H1 (cell line): ENCODE data around the gene KRTAP12-2. TPM values are rescaled to one million over a fixed set of nuclear protein-coding genes. Genes with fewer than 3 reads are reported as not detected.

Source experiments
- CTCF ChIA-PET: fragments of 300-600 bp; sonication (Branson Sonifier 250); formaldehyde crosslinking; loops from one replicate; lab custom pipeline; 2021; ENCODE audit not compliant: partially characterized antibody; lab: Charles Lee
- POLR2A ChIA-PET: fragments of 300-600 bp; sonication (Branson Sonifier 250); formaldehyde crosslinking; loops from one replicate; lab custom pipeline; 2021; ENCODE audit warnings: inconsistent platforms; ENCODE audit not compliant: partially characterized antibody; lab: Charles Lee
- DNase-seq, 2 experiments: peaks; one replicate each; pipeline versions ENCODE4 v3.0.0 to v3.0.0-alpha.2; 2010 to 2022; ENCODE audit warnings: low spot score in 2 of 2, low read depth in 1 of 2, mixed read lengths in 1 of 2
- FAIRE-seq: peaks from 2 replicates; lab custom pipeline; 2011; peaks lifted over from hg19 to GRCh38; lab: Jason Lieb, UNC
- H2AFZ ChIP-seq: 2 replicates; pipeline ENCODE4 v1.8.1; 2012; ENCODE audit warnings: low read length, inconsistent platforms
- H2AK5ac ChIP-seq: 2 replicates; pipeline ENCODE4 v1.6.1; 2013; ENCODE audit warnings: low read depth, low read length
- H2BK120ac ChIP-seq: replicated peaks from 2 replicates; pipeline ENCODE3; 2013; ENCODE audit warnings: low read depth, low read length, inconsistent platforms
- H2BK12ac ChIP-seq: 2 replicates; pipeline ENCODE4 v1.6.1; 2013; ENCODE audit warnings: low read depth, low read length
- H2BK15ac ChIP-seq: 2 replicates; pipeline ENCODE4 v1.6.1; 2013; ENCODE audit warnings: low read length
- H2BK20ac ChIP-seq: 2 replicates; pipeline ENCODE4 v1.6.1; 2013; ENCODE audit warnings: low read length
- H2BK5ac ChIP-seq: 2 replicates; pipeline ENCODE4 v1.6.1; 2013; ENCODE audit warnings: low read depth, low read length
- H3K14ac ChIP-seq: 2 replicates; pipeline ENCODE4 v1.6.1; 2013; ENCODE audit warnings: inconsistent platforms; ENCODE audit not compliant: insufficient read length
- H3K18ac ChIP-seq: 2 replicates; pipeline ENCODE4 v1.6.1; 2013; ENCODE audit warnings: low read length; ENCODE audit errors: extremely low read depth
- H3K23ac ChIP-seq: 2 replicates; pipeline ENCODE4 v1.6.1; 2013; ENCODE audit warnings: inconsistent platforms; ENCODE audit not compliant: insufficient read length
- H3K23me2 ChIP-seq: 2 replicates; pipeline ENCODE4 v1.6.1; 2013; ENCODE audit warnings: low read depth, low read length
- H3K27ac ChIP-seq: 2 replicates; pipeline ENCODE4 v1.6.1; 2011; ENCODE audit warnings: low read depth, low read length, inconsistent platforms
- H3K27me3 ChIP-seq, 4 experiments: replicated peaks in 1 of 4; 1 replicate in 1 of 4; 2 replicates in 3 of 4; pipeline versions ENCODE4 v1.6.1 to v1.8.1; 2011 to 2013; ENCODE audit warnings: low read length in 3 of 4, mild to moderate bottlenecking in 3 of 4, inconsistent platforms in 2 of 4, mixed read lengths in 2 of 4, moderate library complexity in 1 of 4; ENCODE audit not compliant: control insufficient read depth in 3 of 4, insufficient read depth in 3 of 4; ENCODE audit errors: extremely low read depth in 1 of 4
- H3K36me3 ChIP-seq, 4 experiments: 2 replicates each; pipeline versions ENCODE4 v1.6.1 to v1.8.1; 2011 to 2013; ENCODE audit warnings: mild to moderate bottlenecking in 4 of 4, low read length in 3 of 4, moderate library complexity in 2 of 4, control low read depth in 1 of 4, inconsistent platforms in 1 of 4; ENCODE audit not compliant: insufficient read depth in 4 of 4, control insufficient read depth in 2 of 4
- H3K4ac ChIP-seq: replicated peaks from 2 replicates; pipeline ENCODE3; 2013; ENCODE audit warnings: low read length, low read depth, mixed read lengths, inconsistent platforms; ENCODE audit not compliant: insufficient read length
- H3K4me1 ChIP-seq, 4 experiments: replicated peaks in 1 of 4; 1 replicate in 1 of 4; 2 replicates in 3 of 4; pipeline versions ENCODE4 v1.6.1 to v1.8.1; 2011 to 2013; ENCODE audit warnings: low read length in 3 of 4, inconsistent platforms in 2 of 4, mixed read lengths in 1 of 4; ENCODE audit not compliant: insufficient read depth in 4 of 4, control insufficient read depth in 3 of 4
- H3K4me2 ChIP-seq, 2 experiments: 2 replicates each; pipeline versions ENCODE4 v1.6.1 to v1.8.1; 2011 to 2013; ENCODE audit warnings: low read depth in 2 of 2, low read length in 2 of 2, control low read depth in 1 of 2, inconsistent platforms in 1 of 2, mild to moderate bottlenecking in 1 of 2; ENCODE audit not compliant: insufficient read depth in 1 of 2
- H3K4me3 ChIP-seq, 4 experiments: fragments of 200-600, 300-600 bp in 1 of 4; sonication (generic), shearing (Covaris generic), sonication (Bioruptor Twin) in 1 of 4; 2 replicates each; pipeline versions ENCODE4 v1.5.1 to v1.8.1; 2011 to 2016; ENCODE audit warnings: low read length in 4 of 4, low read depth in 3 of 4, control low read depth in 2 of 4, inconsistent platforms in 2 of 4, mild to moderate bottlenecking in 2 of 4, mixed read lengths in 1 of 4, moderate library complexity in 1 of 4; ENCODE audit not compliant: insufficient read depth in 2 of 4; ENCODE audit errors: extremely low read depth in 1 of 4
- H3K56ac ChIP-seq: replicated peaks from 2 replicates; pipeline ENCODE3; 2013; ENCODE audit warnings: low read depth, mild to moderate bottlenecking, mixed read lengths, low read length, inconsistent platforms; ENCODE audit not compliant: insufficient read length
- H3K79me1 ChIP-seq: 2 replicates; pipeline ENCODE4 v1.6.1; 2013; ENCODE audit warnings: low read depth, low read length, control low read depth
- H3K79me2 ChIP-seq, 2 experiments: 2 replicates each; pipeline versions ENCODE4 v1.6.1 to v1.8.1; 2012 to 2013; ENCODE audit warnings: low read length in 2 of 2, mild to moderate bottlenecking in 2 of 2, inconsistent platforms in 1 of 2; ENCODE audit not compliant: insufficient read depth in 2 of 2, control insufficient read depth in 1 of 2
- H3K9ac ChIP-seq, 4 experiments: replicated peaks in 1 of 4; 1 replicate in 1 of 4; 2 replicates in 3 of 4; pipeline versions ENCODE4 v1.6.1 to v1.8.1; 2011 to 2013; ENCODE audit warnings: low read depth in 3 of 4, low read length in 3 of 4, control low read depth in 2 of 4, mild to moderate bottlenecking in 2 of 4, moderate library complexity in 2 of 4, inconsistent platforms in 1 of 4; ENCODE audit errors: extremely low read depth in 1 of 4
- H3K9me3 ChIP-seq, 2 experiments: 2 replicates each; pipeline versions ENCODE4 v1.6.1 to v1.8.1; 2012 to 2013; ENCODE audit warnings: mild to moderate bottlenecking in 2 of 2, moderate library complexity in 2 of 2, control low read depth in 1 of 2, inconsistent platforms in 1 of 2, low read depth in 1 of 2, low read length in 1 of 2, mixed read lengths in 1 of 2; ENCODE audit not compliant: insufficient read depth in 2 of 2
- H4K20me1 ChIP-seq, 2 experiments: replicated peaks in 1 of 2; 2 replicates each; pipeline versions ENCODE3 to v1.8.1; 2011 to 2013; ENCODE audit warnings: inconsistent platforms in 2 of 2, low read length in 2 of 2, mild to moderate bottlenecking in 1 of 2; ENCODE audit not compliant: insufficient read depth in 2 of 2, control insufficient read depth in 1 of 2
- H4K5ac ChIP-seq: 2 replicates; pipeline ENCODE4 v1.6.1; 2013; ENCODE audit warnings: low read length, low read depth, mixed read lengths, inconsistent platforms; ENCODE audit not compliant: insufficient read length
- H4K8ac ChIP-seq: 2 replicates; pipeline ENCODE4 v1.8.0; 2013; ENCODE audit warnings: mild to moderate bottlenecking, moderate library complexity, low read length, inconsistent platforms; ENCODE audit not compliant: insufficient read depth; ENCODE audit errors: extremely low read depth
- H4K91ac ChIP-seq: replicated peaks from 2 replicates; pipeline ENCODE3; 2013; ENCODE audit warnings: low read length, mixed read lengths, inconsistent platforms; ENCODE audit not compliant: insufficient read length
- BCL11A ChIP-seq, 2 experiments: IDR thresholded peaks; one replicate each; pipeline ENCODE4 v1.6.1; 2011; ENCODE audit warnings: low read depth in 2 of 2, low read length in 2 of 2, mild to moderate bottlenecking in 2 of 2
- CBX5 ChIP-seq: fragments of 300-800, 300-1000 bp; sonication (generic); IDR thresholded peaks from 2 replicates; pipeline ENCODE4 v1.7.1; 2016; ENCODE audit warnings: antibody characterized with exemption, low read length, low read depth
- HDAC2 ChIP-seq, 2 experiments: fragments of 300-600 bp in 1 of 2; sonication (generic) in 1 of 2; IDR thresholded peaks; 2 replicates each; pipeline ENCODE4 v1.6.1; 2011 to 2012; ENCODE audit warnings: low read depth in 2 of 2, low read length in 2 of 2, mild to moderate bottlenecking in 2 of 2, moderate library complexity in 2 of 2, borderline replicate concordance in 1 of 2, inconsistent platforms in 1 of 2
- HDAC6 ChIP-seq: IDR thresholded peaks from one replicate; pipeline ENCODE4 v1.7.1; 2012; ENCODE audit warnings: low read depth, mild to moderate bottlenecking, inconsistent platforms, low read length, moderate library complexity
- NANOG ChIP-seq: IDR thresholded peaks from 2 replicates; pipeline ENCODE4 v1.6.1; 2011; ENCODE audit warnings: low read length, low read depth, mild to moderate bottlenecking, inconsistent platforms; ENCODE audit not compliant: insufficient read depth, poor library complexity, severe bottlenecking
- RNF2 ChIP-seq: fragments of 200-900, 300-1000 bp; sonication (generic); IDR thresholded peaks from 2 replicates; pipeline ENCODE4 v1.7.1; 2016; ENCODE audit warnings: borderline replicate concordance, low read depth, mild to moderate bottlenecking, antibody characterized with exemption, low read length; ENCODE audit not compliant: poor library complexity, severe bottlenecking; ENCODE audit errors: missing control alignments
- SIRT6 ChIP-seq: IDR thresholded peaks from one replicate; pipeline ENCODE4 v1.7.1; 2012; ENCODE audit warnings: low read length, inconsistent platforms
- SIX5 ChIP-seq: IDR thresholded peaks from 2 replicates; pipeline ENCODE4 v1.6.1; 2011; ENCODE audit warnings: mild to moderate bottlenecking, low read depth, low read length
- SP1 ChIP-seq: IDR thresholded peaks from 2 replicates; pipeline ENCODE4 v1.6.1; 2011; ENCODE audit warnings: low read depth, low read length
- TAF1 ChIP-seq: IDR thresholded peaks from 2 replicates; pipeline ENCODE4 v1.6.1; 2011; ENCODE audit warnings: mild to moderate bottlenecking, low read depth, low read length
- WGBS, 2 experiments: shearing (Covaris generic) in 1 of 2; methylation state at CpG; one replicate each; pipeline versions ENCODE4 v1.1.6 to v1.1.7; 2013 to 2015; ENCODE audit warnings: low lambda C conversion rate in 2 of 2, mixed read lengths in 2 of 2, inconsistent platforms in 1 of 2, low coverage in 1 of 2, missing lambda C conversion rate in 1 of 2; ENCODE audit not compliant: insufficient replicate concordance in 2 of 2, insufficient coverage in 1 of 2, insufficient read length in 1 of 2; ENCODE audit errors: extremely low coverage in 1 of 2, missing lambda C conversion rate in 1 of 2; 5-methylcytosine and 5-hydroxymethylcytosine counted together
- polyA plus RNA-seq, 7 experiments: library from polyadenylated mRNA; depleted of rRNA in 3 of 7; stranded (reverse) in 5 of 7; unstranded in 2 of 7; fragments of >200 nt in 5 of 7; fragments of 200-250 nt in 2 of 7; gene quantifications; 1 replicate in 5 of 7; 2 replicates in 1 of 7; 4 replicates in 1 of 7; pipeline versions ENCODE4 v1.2.1 to v1.2.3, GENCODE V29; 2011 to 2013; ENCODE audit warnings: missing spikeins in 2 of 7, mixed read lengths in 2 of 7
- total RNA-seq: library from RNA; stranded (reverse); fragmentation: NEBNext Ultra II Directional; extraction: Animal tissue kit (Norgen Biotek cat#: 25700); gene quantifications from 2 replicates; pipeline ENCODE4 v1.2.1, GENCODE V29; 2021
- TF ChIP-seq, protein P1 (sequence below): IDR thresholded peaks from 2 replicates; pipeline ENCODE4 v1.6.1; 2011; ENCODE audit warnings: low read depth, mild to moderate bottlenecking, low read length; ENCODE audit not compliant: insufficient read depth

KRTAP12-2 gene
- total and polyA plus RNA-seq, 2 of the 8 experiments (the other 6 are each of a cell fraction or from before 2014, with no cell fraction given): 0.50 TPM; not detected in 1

DNA sequence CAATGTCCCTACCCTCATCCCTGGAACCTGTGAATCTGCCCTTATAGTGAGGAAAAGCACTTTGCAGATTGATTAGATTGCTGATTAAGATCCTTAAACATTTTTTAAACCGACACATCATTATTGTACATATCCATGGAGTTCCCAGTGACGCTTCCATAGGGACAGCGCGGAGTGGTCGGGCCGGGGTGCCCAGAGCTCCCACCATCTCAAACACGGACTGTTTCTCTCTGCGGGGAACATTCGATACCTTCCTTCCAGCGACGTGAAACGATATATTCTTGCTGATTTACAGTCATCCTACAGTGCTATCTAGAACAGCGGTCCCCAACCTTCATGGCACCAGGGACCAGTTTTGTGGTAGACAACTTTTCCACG, 34.3 kb upstream of the KRTAP12-2 start:
- ChIA-PET CTCF (interaction anchor here (1.1 to 3.1 kb wide), 5 partner anchors 9 to 190 kb away, joined by 3 to 11 read pairs (median 5); partner anchors contain the start of genes KRTAP10-9 and TSPEAR), POLR2A (no interaction called here)
- Histone ChIP-seq H4K8ac (no peak overlapping the region), H2BK120ac (no peak overlapping the region), H3K27me3 (peaks cover 0 to 2% (median under 1%) of the 10 kb centered on the region in 4 experiments; a peak in 3 of 7 replicates), H3K79me2 (no peaks in the 10 kb centered on the region), H2BK20ac (peak overlapping the region; percentile 75; the same call in 1 of the 2 replicates), H3K4me2 (no peak overlapping the region), H2BK12ac (peak overlapping the region; percentile 96; the same call in 1 of the 2 replicates), H3K27ac (no peak overlapping the region), H4K20me1 (peaks cover 0 to 2% of the 10 kb centered on the region in 2 experiments), H3K14ac (no peak overlapping the region), H3K9ac (no peak overlapping the region)
- WGBS, 2 experiments: 84% methylated on average over 14 of the region's 14 CpGs; no CpG with 5 or more reads in 1 of the 2 experiments
- FAIRE-seq: no peak
- TF ChIP-seq, protein P1, sequence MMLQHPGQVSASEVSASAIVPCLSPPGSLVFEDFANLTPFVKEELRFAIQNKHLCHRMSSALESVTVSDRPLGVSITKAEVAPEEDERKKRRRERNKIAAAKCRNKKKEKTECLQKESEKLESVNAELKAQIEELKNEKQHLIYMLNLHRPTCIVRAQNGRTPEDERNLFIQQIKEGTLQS: no peak
- TF ChIP-seq SIX5 (no peak), CBX5 (no peak), SP1 (no peak), HDAC2 (IDR thresholded peaks at IDR 0.05; ENCODE audit: borderline replicate concordance in 1 of 2, low read depth in 2 of 2, low read length in 2 of 2) (no peak), BCL11A (IDR thresholded peaks at IDR 0.05; ENCODE audit: low read depth in 2 of 2, low read length in 2 of 2) (no peak), TAF1 (no peak), NANOG (no peak), RNF2 (no peak), HDAC6 (no peak), SIRT6 (no peak)
- TF ChIP-seq, all 59 proteins: peak for 0
- Histone ChIP-seq H3K56ac (no peak overlapping the region), H2BK5ac (no peak overlapping the region), H3K36me3 (no peaks in the 10 kb centered on the region), H3K9me3 (no peaks in the 10 kb centered on the region), H3K4ac (no peak overlapping the region), H3K4me1 (peaks cover 3 to 53% (median 44%) of the 10 kb centered on the region in 4 experiments), H4K91ac (no peak overlapping the region), H3K4me3 (no peak overlapping the region), H3K23ac (no peak overlapping the region), H4K5ac (no peak overlapping the region), H2AK5ac (peak overlapping the region; percentile 80; the same call in 1 of the 2 replicates), H2BK15ac (no peak overlapping the region), H3K79me1 (no peaks in the 10 kb centered on the region), H3K23me2 (peaks cover 3% of the 10 kb centered on the region; the same call in 1 of the 2 replicates), H3K18ac (no peak overlapping the region), H2AFZ (no peak overlapping the region)
- DNase-seq: no peak
